Astrocyte of the cerebellum (primary cell): Measurements from ENCODE around the gene OR10A7.

Experiments
- DNase-seq: peaks from one replicate; pipeline ENCODE4 v3.0.0-alpha.2; 2011; ENCODE audit warnings: low read depth
- H3K4me3 ChIP-seq: 2 replicates; pipeline ENCODE4 v1.5.1; 2011; ENCODE audit warnings: mild to moderate bottlenecking, low read depth, low read length, moderate library complexity
- CTCF ChIP-seq: IDR thresholded peaks from 2 replicates; pipeline ENCODE4 v1.5.1; 2012; ENCODE audit warnings: low read length, low read depth, moderate library complexity, mild to moderate bottlenecking; ENCODE audit errors: missing control alignments
- in situ Hi-C: cut with HindIII; loops from 2 replicates; pipeline ENCODE4 v1.10.0; 2017; ENCODE audit warnings: low sequenced_read_pairs

OR10A7 gene

GRCh38 chr12:55256831-55257230, 36.0 kb downstream of the OR10A7 start:
- no peak overlapping the region for H3K4me3 ChIP-seq
- TF ChIP-seq CTCF, result no peak
- no peak for DNase-seq
- in situ Hi-C loops, result no loop called here

GRCh38 chr12:55258303-55258702, 37.5 kb downstream of the OR10A7 start:
- TF ChIP-seq CTCF, result no peak
- H3K4me3 ChIP-seq, result no peak overlapping the region
- no peak for DNase-seq
- in situ Hi-C loops, result no loop called here
